HG02571 (cell line): ENCODE measurements around the gene KIAA0232.
A peak's percentile ranks its signal among the peaks of the same experiment; 100 is the strongest.

Experiments
- ATAC-seq: cut with Tn5 transposase; IDR thresholded peaks from one replicate; pipeline ENCODE4 v1.9.1; 2021; ENCODE audit warnings: mild to moderate bottlenecking, moderate library complexity; ENCODE audit not compliant: unreplicated experiment

The KIAA0232 gene

GRCh38 chr4:6782147-6782845, at the start of gene KIAA0232:
Gene KIAA0232, plus strand, starts transcription at chr4:6782727. Its CDS starts 41,727 bp downstream, at chr4:6824454.
- ATAC-seq, result peak; percentile 68

DNA sequence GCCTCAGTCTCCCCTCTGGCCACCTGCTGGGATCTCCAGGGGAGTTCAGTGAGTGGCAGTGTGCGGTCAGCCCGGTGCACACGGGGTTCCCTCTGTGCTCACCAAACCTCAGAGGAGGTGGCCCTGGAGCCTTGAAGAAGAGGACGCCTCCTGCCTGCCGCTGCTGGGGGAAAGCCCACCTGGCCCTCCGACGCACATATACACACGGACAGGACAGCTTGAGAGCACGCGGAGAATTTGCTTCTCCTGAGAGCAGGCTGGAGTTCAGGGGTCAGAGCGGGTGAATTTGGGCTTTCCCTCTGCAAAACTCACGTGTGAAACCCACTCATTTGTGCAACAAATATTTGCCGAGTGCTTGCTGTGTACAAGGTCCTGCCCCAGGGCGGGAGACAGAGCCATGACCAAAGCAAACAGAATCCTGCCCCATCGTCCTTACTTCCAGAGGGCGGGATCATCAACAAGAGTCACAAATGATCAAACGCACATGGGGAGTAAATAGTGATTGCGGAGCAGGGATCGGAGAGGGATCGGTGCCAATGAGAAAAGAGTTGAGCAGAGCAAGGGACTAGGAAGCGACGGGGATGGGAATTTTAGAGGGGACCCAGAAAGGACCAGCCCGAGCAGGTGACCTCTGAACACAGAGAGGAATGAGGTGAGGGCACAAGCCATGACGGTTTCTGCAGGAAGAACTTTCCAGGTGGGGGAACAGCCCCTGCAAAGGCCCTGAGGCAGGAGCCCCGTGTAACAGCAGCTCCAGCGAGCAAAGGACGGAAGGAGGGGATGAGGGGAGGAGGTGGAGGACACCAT, 49.0 kb upstream of the KIAA0232 start:
- no peak for ATAC-seq

DNA sequence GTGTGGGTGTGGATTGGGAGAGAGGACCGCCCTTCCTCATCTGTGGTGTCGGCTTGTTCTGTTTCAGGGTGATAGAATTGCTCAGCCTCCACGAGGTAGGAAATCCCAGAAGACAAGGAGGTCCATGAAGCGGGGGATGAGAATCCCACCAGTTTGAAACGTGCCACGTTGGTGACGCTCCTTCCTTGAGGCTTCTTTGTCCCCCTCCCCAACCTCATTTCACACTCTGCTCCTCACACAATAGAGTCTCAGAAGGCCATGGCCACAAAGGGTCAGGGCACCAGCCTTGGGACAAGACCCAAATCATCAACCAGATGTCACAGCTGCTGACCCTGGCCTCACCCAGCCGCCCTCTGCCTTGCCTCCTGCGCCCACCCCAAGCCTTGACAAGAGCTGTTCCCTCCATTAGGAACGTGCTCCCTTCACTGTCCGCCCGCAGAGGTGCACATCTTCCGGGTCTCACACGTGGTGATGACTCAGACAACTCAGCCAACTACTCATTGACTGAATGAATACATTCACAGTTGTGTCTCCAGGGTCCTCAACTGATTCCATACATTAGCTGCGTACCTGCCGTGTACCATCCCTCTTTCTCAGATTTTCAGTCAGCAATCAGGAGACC, 48.3 kb upstream of the KIAA0232 start:
- ATAC-seq, result no peak

- no peak for ATAC-seq
These were observed 42.6 kb upstream of the KIAA0232 start for GRCh38 chr4:6739920-6740319.

DNA sequence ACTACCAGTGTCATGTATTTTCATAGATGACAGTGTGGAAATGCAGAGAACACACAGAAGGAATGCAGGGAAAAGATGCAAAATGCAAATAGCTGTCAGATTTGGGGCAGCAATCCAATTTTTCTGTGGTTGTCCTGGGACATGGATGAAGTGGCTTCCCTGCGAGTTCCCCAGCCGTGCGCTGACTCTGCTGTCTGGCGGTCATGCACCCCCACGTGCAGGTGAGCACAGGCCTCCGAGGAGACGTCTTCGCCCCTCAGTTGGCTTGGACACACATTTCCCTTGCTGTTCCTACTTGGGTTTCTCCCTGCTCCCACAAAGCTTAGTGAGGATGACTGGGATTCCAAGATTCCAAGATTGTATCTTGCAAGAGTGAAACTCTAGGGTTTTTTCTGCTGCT, 42.2 kb upstream of the KIAA0232 start:
- ATAC-seq, result no peak

DNA sequence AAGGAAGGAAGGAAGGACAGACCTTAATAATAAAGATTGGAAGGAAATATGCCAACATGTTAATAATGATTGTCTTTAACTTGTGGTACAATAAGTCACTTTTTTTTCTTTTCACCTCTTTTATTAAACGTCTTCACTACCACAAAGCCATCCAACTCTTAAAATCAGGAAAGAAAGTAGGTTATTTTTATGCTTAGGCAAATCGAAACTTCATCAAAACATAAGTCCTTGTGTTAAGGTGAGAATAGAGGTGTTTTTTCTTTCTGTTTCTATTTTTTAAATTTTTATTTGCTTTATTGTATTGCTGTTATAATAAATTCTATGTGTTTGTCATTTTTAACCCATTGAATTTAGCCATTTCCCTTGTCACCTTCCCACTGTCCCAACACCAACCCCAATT, 40.0 kb upstream of the KIAA0232 start:
- ATAC-seq, result no peak

- no peak for ATAC-seq
These were observed 39.5 kb upstream of the KIAA0232 start for GRCh38 chr4:6742989-6743388.

- no peak for ATAC-seq
These were observed 35.7 kb upstream of the KIAA0232 start for GRCh38 chr4:6746721-6747293.

GRCh38 chr4:6747294-6748051, 35.1 kb upstream of the KIAA0232 start:
- ATAC-seq, result no peak

DNA sequence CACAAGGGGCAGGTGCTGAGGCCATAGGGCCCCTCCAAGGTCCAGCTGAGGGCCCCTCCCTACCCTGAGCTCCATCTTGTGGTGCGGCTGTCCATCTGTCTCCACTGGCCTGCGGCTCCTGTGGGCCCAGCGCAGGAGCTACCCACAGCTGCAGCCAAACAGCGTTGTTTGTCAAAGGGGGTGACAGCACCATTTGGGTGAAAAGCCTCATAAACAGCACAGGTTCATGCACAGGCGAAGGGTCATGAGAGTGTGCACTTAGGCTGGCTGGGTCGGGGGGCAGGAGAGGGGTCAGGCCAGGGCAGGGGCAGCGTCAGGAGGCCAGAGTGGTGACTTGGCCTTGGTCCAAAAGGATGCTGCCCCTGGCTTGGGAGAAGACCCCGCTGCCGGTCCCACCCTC, 34.2 kb upstream of the KIAA0232 start:
- no peak for ATAC-seq

DNA sequence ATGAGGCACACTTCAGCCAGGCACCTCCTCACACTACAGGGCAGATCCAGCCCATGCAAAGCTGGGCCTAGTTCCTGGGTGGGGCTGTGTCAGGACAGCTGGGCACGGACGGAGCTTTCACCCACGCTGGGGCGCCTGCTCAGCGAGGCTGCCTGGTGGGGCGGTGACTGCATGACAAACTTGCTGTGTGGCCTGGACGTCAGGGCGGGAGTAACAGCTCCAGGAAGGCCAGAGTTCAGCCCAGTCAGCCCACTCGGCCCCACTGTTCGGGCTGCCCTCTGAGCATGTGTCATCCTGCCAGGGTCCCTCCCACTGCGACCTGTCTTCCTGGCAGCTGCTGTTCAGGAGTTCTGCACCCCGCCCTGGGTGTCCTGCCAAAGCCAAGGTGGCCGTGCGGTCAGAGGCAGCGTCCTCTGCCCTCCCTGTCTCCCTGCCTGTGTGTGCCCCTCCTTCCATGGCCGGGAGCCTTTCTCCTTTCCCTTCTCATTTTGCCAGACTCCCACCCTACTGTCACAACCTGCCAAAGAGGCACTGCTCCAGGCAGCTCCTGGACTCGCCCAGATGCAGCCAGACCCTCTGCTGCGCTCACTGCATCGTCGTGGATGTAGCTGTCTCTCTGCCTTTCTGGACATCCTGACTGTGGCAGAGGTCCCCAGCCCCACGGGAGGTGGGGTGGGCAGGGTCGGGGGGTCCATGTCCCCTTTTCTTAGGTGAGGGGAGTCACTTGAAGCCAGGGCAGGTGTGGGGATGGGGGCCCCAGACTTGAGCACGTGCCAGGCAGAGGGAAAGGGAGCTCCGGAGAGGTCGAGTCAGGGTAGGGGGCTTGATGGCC, 33.0 kb upstream of the KIAA0232 start:
- no peak for ATAC-seq

DNA sequence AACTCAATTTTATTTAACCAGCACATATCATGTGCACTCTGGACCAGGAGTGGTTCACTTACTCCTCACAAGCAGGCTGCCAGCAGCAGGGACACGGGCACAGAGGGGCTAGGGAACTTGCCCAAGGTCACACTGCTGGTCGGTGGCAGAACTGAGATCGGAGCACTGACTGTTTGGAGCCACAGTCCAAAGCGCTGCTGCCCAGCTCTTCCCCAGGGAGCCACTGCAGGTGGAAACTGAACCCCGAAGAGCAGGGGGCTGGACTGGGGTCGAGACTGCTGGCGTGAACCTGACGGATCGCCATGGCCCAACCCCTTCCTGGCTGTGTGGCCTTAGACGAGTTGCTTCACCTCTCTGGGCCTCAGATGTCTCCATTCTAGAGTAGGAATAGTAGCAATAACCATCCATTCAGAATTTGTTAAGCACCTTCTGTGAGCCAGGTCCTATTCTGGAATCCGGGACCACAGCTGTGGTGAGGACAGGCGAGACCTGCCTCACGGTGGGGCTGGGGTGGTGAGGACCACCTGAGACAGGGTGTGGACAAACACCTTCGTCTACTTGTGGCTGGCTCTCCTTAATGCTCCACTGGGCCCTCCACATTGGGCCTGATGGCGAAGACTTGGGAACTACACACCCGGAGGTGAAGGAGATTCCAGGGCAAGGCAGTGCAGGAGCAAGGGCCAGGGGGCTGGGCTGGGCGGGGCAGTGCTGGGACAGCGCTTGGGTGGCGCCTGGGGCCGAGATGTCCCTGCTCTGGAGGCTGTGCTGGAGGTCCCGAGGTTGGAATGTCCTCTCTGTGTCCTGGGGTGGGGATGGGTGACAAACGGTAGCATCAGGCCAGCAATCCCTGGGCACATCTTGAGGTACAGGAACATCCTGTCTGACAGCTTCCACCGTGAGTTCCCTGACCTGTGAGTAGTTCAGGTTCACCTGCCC, 32.0 kb upstream of the KIAA0232 start:
- no peak for ATAC-seq

DNA sequence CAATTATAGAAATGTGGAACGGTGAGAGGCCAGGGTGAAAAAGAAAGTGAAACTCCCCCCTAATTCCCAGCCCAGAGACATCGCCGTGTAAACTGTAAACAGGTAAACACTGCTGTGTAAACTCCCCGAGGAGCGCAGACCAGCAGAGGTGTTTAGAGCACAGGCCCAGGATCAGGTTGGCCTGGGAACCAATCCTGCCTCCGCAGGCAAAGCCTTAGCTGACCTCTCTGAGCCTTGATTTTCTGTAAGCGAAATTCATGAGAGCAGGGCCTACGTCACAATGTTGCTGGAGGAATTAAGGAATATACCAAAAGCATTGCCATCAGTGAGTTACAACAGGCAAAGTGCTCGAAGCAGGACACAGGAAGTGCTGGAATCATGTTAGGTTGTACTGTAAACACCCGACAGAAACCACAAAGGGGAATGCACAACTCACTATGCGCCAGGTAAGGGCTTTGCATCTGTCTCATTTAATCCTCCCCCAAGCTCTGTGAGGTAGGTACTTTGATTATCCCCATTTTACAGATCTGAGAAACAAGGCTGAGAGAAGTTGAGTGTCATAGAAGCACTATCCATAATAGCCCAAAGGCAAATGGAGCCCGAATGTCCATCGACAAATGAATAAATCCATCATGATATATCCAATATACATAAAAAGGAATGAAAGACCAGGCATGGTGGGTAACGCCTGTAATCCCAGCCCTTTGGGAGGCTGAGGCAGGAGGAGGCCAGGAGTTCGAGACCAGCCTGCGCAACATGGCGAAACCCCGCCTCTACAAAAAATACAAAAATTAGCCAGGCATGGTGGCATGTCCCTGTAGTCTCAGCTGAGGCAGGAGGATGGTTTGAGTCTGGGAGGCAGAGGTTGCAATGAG, 30.7 kb upstream of the KIAA0232 start:
- ATAC-seq, result no peak

DNA sequence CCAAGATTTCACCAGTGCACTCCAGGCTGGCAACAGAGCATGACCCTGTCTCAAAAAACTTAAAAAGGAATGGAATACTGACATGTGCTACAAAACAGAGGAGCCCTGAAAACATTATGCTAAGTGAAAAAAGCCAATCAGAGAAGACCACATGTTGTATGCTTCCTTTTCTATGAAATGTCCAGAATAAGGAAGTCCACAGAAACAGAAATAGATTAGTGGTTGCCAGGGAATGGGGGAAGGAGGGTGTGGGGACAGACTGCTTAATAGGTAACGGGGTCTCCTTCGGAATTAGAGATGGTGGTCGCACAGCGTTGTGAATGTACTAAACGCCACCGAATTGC, 30.1 kb upstream of the KIAA0232 start:
- ATAC-seq, result no peak

DNA sequence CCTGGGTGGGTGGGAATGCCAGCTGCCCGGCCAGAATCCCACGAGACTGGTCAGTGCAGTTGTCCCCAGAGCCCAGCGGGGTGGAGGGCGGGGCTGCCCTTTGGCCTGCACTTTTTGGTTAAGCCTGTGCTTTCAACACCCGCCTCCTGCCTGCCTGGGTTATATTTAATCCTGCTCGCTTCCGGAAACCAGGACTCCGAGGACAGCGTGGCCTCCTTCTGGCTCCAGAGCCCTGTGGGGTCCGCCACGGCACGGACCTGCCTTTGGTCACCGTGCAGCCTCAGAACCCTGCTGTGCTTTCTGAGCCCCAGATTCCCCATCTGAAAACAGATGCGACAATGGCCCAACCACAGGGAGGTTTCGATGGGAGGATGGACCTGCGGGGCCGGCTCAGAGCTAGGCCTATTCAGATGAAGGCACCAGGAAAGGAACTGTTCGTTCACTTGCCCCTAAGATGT, 29.4 kb upstream of the KIAA0232 start:
- ATAC-seq, result no peak

DNA sequence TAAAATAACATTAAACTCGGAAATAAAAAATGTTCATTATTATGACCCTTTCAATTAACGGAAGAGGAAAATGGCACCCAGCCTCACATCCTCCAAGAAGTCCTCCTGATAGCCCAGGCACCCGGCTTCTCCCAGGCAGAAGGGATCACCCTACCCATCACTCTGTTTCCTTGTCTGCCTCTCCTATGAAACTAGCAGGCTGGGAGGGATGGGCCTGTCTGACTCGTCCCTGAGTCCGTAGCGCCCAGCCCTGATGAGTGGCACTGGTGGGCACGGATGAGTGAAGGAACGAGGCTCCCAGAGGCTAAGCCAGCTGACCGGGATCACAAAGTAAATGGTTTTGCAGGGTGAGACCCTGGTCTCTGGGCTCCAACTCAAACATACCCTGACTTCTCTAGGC, 28.6 kb upstream of the KIAA0232 start:
- no peak for ATAC-seq

DNA sequence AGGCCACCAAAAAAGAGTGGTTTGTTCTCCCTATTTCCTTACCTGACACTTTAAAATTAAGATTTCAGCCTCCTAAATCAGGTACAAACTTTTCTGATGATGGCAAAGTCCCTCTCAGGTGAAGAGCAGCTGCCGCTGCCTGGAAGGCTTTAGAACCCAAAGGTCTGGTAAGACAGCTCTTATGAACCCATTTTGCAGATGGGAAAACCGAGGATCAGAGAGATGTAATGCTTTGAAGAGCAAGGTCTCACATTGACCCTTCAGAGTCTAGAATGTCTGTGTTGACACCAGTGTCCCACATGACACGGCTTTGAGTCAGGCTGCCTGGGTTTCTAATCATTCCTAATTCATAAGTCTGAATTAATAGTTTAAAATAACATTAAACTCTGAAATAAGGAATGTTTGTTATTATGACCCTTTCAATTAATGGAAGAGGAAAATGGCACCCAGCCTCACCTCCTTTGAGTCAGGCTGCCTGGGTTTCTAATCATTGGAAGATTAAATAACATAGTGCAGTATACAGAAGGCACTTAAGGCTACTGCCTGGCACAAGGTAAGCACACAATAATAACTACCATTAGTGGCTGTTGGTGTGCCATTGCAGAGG, 27.9 kb upstream of the KIAA0232 start:
- ATAC-seq, result no peak
